NT2/D1 (cell line): ENCODE results near the gene MAD1L1.

ENCODE experiments used
- SUZ12 ChIP-seq: IDR thresholded peaks from 2 replicates; pipeline ENCODE4 v1.6.1; 2011; ENCODE audit not compliant: insufficient read length, insufficient read depth; ENCODE audit errors: extremely low read depth
- ZNF274 ChIP-seq: IDR thresholded peaks from 2 replicates; pipeline ENCODE4 v1.6.1; 2011; ENCODE audit warnings: mild to moderate bottlenecking, low read depth, low read length

DNA sequence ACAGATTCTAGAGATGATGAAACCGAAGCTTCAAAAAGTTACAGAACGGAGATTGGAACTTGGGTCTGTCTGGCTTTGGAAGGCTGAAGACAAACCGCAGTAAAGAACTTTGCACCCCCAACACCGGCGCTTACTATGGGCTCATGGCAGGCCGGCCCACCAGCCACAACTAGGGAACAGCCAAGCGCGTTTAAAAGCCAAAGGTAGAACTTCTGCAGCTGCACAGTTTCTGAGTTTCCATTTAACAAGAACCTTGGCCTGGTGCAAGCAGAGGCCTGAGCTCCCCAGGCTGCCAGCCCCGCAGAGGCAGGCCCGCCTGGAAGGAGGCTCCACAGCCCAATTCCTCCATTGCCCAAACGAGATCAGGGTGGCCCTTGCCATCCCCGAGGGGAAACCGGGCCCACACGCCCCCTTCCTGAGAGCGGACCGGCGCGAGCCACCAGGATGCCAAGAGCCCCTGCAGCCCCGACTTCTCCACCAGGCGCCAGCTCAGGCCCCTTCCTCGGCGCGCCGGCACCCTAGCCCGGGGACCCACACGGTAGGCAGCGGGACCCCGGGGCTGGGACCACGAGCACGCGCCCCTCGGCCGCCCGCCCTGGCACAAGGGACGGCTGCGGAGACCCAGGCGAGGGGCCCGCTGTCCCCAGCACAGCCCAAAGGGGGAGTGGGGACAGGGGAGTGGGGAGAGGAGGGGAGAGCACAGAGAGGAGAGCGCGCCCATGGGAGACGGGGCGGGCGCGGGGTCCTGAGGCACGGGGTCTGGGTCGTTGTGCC is 566 bp downstream of the MAD1L1 start:
- TF ChIP-seq ZNF274 (no peak), SUZ12 (no peak)
